OCI-LY1 (cell line): Measurements from ENCODE around the gene RANBP17.

Experiments used
- H2AFZ ChIP-seq: fragments of 200-600 bp; sonication (generic), shearing (Covaris generic); 2 replicates; pipeline ENCODE4 v1.6.0; 2014; ENCODE audit warnings: antibody characterized with exemption, mild to moderate bottlenecking, low read length
- H3F3A ChIP-seq: fragments of 200-600 bp; sonication (generic), shearing (Covaris generic); 2 replicates; pipeline ENCODE4 v1.6.0; 2014; ENCODE audit warnings: mild to moderate bottlenecking, antibody characterized with exemption, low read length, moderate library complexity; ENCODE audit not compliant: insufficient read depth
- H3K27ac ChIP-seq: fragments of 200-600 bp; sonication (generic); 2 replicates; pipeline ENCODE4 v1.5.1; 2014; ENCODE audit warnings: low read length, mixed run types, mild to moderate bottlenecking, low read depth; ENCODE audit not compliant: poor library complexity, severe bottlenecking
- H3K27me3 ChIP-seq: fragments of 200-600 bp; sonication (generic); 2 replicates; pipeline ENCODE4 v1.6.0; 2014; ENCODE audit warnings: antibody characterized with exemption, mild to moderate bottlenecking, low read length, moderate library complexity; ENCODE audit not compliant: insufficient read depth
- H3K36me3 ChIP-seq: fragments of 200-600 bp; sonication (generic); 2 replicates; pipeline ENCODE4 v1.6.1; 2014; ENCODE audit warnings: mild to moderate bottlenecking, antibody characterized with exemption, low read length, moderate library complexity, mixed read lengths; ENCODE audit not compliant: insufficient read depth
- H3K4me1 ChIP-seq: fragments of 200-600 bp; sonication (generic); 2 replicates; pipeline ENCODE4 v1.5.1; 2014; ENCODE audit warnings: mild to moderate bottlenecking, low read length, moderate library complexity; ENCODE audit not compliant: insufficient read depth, severe bottlenecking
- H3K4me2 ChIP-seq: fragments of 200-600 bp; sonication (generic), shearing (Covaris generic); 2 replicates; pipeline ENCODE4 v1.6.1; 2014; ENCODE audit warnings: low read length
- H3K4me3 ChIP-seq: fragments of 200-600 bp; sonication (generic); 2 replicates; pipeline ENCODE4 v1.5.1; 2014; ENCODE audit warnings: low read length, low read depth, mild to moderate bottlenecking, mixed read lengths; ENCODE audit not compliant: poor library complexity, severe bottlenecking
- H3K79me2 ChIP-seq: fragments of 200-600 bp; shearing (Covaris generic); 2 replicates; pipeline ENCODE4 v1.6.1; 2016; ENCODE audit warnings: mixed run types, low read length, mixed read lengths; ENCODE audit not compliant: insufficient read depth
- H3K9ac ChIP-seq: fragments of 200-600 bp; sonication (generic), shearing (Covaris generic); 2 replicates; pipeline ENCODE4 v1.6.1; 2014; ENCODE audit warnings: mild to moderate bottlenecking, low read length, mixed read lengths
- H3K9me2 ChIP-seq: fragments of 200-600 bp; sonication (generic), shearing (Covaris generic); 2 replicates; pipeline ENCODE4 v1.6.1; 2014; ENCODE audit warnings: low read depth, mild to moderate bottlenecking, low read length, mixed read lengths
- H3K9me3 ChIP-seq: fragments of 200-600 bp; shearing (Covaris generic); 2 replicates; pipeline ENCODE4 v1.6.1; 2014; ENCODE audit warnings: low read length, mixed read lengths
- H4K20me1 ChIP-seq: fragments of 200-600 bp; sonication (generic), shearing (Covaris generic); 2 replicates; pipeline ENCODE4 v1.6.0; 2016; ENCODE audit warnings: mild to moderate bottlenecking, low read length; ENCODE audit not compliant: insufficient read depth
- EZH2 ChIP-seq: fragments of 200-600 bp; sonication (generic), shearing (Covaris generic); IDR thresholded peaks from 2 replicates; pipeline ENCODE4 v1.8.0; 2017; ENCODE audit warnings: borderline replicate concordance, mixed run types, mild to moderate bottlenecking, antibody characterized with exemption, low read length, moderate library complexity, mixed read lengths
- TF ChIP-seq, protein P1 (sequence below): fragments of 200-600 bp; sonication (generic), shearing (Covaris generic); IDR thresholded peaks from 2 replicates; pipeline ENCODE4 v1.5.1; 2017; ENCODE audit warnings: mild to moderate bottlenecking, antibody characterized with exemption, low read length, moderate library complexity, mixed read lengths

The RANBP17 gene

DNA sequence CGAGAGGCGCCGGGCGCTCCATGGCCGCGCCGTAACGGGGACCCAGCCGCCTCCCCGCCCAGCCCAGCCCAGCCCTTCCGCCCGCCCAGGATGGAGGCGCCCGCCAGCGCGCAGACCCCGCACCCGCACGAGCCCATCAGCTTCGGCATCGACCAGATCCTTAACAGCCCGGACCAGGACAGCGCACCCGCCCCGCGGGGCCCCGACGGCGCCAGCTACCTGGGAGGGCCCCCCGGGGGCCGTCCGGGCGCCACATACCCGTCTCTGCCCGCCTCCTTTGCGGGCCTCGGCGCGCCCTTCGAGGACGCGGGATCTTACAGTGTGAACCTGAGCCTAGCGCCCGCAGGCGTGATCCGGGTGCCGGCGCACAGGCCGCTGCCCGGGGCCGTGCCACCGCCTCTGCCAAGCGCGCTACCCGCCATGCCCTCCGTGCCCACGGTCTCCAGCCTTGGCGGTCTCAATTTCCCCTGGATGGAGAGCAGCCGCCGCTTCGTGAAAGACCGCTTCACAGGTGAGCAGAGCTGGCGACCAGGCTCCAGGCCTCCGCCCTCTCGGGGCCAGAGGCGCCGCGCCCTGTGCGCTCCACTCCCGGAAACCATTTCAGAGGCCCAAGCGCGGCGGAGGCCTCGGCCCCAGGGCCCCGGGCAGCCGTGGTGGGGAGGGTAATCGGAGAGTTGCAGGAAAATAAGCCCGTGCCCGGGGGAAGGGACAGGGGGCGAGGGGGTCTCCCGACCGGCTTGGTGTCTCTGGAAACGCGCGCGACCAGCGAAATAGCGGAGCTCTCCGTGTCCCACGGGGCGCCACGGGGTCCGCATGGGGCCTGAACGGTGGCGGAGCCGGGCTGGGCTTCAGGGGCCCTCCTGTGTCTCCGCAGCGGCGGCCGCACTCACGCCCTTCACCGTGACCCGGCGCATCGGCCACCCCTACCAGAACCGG, 447.7 kb downstream of the RANBP17 start:
- H4K20me1 ChIP-seq = no peaks in the 10 kb centered on the region
- TF ChIP-seq EZH2 = no peak
- TF ChIP-seq, protein P1, sequence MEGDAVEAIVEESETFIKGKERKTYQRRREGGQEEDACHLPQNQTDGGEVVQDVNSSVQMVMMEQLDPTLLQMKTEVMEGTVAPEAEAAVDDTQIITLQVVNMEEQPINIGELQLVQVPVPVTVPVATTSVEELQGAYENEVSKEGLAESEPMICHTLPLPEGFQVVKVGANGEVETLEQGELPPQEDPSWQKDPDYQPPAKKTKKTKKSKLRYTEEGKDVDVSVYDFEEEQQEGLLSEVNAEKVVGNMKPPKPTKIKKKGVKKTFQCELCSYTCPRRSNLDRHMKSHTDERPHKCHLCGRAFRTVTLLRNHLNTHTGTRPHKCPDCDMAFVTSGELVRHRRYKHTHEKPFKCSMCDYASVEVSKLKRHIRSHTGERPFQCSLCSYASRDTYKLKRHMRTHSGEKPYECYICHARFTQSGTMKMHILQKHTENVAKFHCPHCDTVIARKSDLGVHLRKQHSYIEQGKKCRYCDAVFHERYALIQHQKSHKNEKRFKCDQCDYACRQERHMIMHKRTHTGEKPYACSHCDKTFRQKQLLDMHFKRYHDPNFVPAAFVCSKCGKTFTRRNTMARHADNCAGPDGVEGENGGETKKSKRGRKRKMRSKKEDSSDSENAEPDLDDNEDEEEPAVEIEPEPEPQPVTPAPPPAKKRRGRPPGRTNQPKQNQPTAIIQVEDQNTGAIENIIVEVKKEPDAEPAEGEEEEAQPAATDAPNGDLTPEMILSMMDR = no peak
- no peak overlapping the region for H3K4me2 ChIP-seq
- no peaks in the 10 kb centered on the region for H3K4me1 ChIP-seq
- H3F3A ChIP-seq = no peaks in the 10 kb centered on the region
- H3K9ac ChIP-seq = no peak overlapping the region
- H3K27me3 ChIP-seq = no peaks in the 10 kb centered on the region
- H3K27ac ChIP-seq = no peak overlapping the region
- H3K36me3 ChIP-seq = no peaks in the 10 kb centered on the region
- H3K79me2 ChIP-seq = no peaks in the 10 kb centered on the region
- H3K9me2 ChIP-seq = no peaks in the 10 kb centered on the region
- no peaks in the 10 kb centered on the region for H3K9me3 ChIP-seq
- no peak overlapping the region for H3K4me3 ChIP-seq
- no peak overlapping the region for H2AFZ ChIP-seq

DNA sequence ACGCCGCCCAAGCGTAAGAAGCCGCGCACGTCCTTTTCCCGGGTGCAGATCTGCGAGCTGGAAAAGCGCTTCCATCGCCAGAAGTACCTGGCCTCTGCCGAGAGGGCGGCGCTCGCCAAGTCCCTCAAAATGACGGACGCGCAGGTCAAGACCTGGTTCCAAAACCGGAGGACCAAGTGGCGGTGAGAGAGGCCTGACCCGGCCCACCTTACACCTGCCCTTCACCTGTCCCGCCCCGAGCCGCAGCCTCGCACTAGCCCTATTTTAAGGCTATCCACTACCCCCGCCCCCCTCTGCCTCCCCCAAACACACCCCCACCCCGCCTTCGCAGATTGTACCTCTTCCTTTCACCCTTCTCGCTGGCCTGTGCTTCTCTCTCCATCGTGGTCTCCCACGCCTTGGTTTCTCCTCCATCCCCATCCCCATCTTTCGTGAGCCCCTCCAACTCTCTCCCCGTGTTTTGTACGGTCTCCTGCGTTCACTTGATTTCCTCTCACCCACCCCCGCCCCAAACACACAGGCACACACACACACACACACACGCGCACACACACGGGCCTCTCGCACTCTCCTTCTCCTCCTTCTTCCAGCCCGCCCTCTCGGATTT, 448.5 kb downstream of the RANBP17 start:
- Histone ChIP-seq H3K9me2 (no peaks in the 10 kb centered on the region), H3K9ac (no peak overlapping the region), H4K20me1 (no peaks in the 10 kb centered on the region), H3K4me1 (no peaks in the 10 kb centered on the region), H3K79me2 (no peaks in the 10 kb centered on the region), H3K27me3 (no peaks in the 10 kb centered on the region), H3F3A (no peaks in the 10 kb centered on the region), H3K4me2 (no peak overlapping the region), H3K4me3 (no peak overlapping the region), H3K36me3 (no peaks in the 10 kb centered on the region), H3K27ac (no peak overlapping the region), H3K9me3 (no peaks in the 10 kb centered on the region), H2AFZ (no peak overlapping the region)
- no peak for TF ChIP-seq EZH2
- TF ChIP-seq, protein P1 = no peak

DNA sequence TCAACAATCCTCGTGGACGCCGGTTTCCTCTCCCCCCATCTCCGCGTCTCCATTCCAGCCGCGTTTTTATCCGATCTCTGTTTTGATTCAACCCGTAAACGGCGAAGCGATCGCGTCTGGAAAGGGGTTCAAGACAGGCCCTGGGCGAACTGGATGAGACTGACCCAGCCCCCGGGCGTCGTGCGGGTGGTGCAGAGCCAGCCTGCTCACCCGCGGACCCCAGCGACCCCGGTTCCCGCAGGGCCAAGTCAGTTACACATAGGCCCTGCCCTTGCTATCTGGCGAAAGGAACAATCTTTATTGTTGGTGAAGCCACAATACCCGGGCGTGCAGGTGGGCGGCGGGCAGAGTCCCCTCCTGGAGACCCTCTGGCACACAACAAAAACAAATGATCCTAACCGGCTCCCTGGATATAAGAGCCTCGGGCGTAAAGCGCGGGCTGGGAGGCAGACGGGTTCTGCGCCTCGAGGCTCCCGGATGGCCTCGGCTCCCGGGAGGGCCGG, 449.1 kb downstream of the RANBP17 start:
- H3K36me3 ChIP-seq = no peaks in the 10 kb centered on the region
- H3K4me2 ChIP-seq = no peak overlapping the region
- no peaks in the 10 kb centered on the region for H3K9me3 ChIP-seq

More for the DNA sequence above, 449.1 kb downstream of the RANBP17 start:
- TF ChIP-seq, protein P1 = no peak
- no peak for TF ChIP-seq EZH2
- Histone ChIP-seq H3K4me1 (no peaks in the 10 kb centered on the region), H2AFZ (no peak overlapping the region), H3F3A (no peaks in the 10 kb centered on the region), H3K27ac (no peak overlapping the region), H3K9me2 (no peaks in the 10 kb centered on the region), H3K79me2 (no peaks in the 10 kb centered on the region), H3K9ac (no peak overlapping the region), H3K4me3 (no peak overlapping the region), H3K27me3 (no peaks in the 10 kb centered on the region), H4K20me1 (no peaks in the 10 kb centered on the region)
